Neural progenitor cell (in vitro differentiated cells): ENCODE measurements around the gene HMBS. TPM values are rescaled to one million over a fixed set of nuclear protein-coding genes. Genes with fewer than 3 reads are reported as not detected.
A peak's percentile ranks its signal among the peaks of the same experiment; 100 is the strongest.

ENCODE experiments used
- DNase-seq: peaks from one replicate; pipeline ENCODE4 v3.0.0-alpha.2; 2016; ENCODE audit warnings: low spot score
- H2AFZ ChIP-seq: fragments of 200-600 bp; sonication (generic); replicated peaks from 2 replicates; pipeline ENCODE4 v1.6.1; 2016; ENCODE audit warnings: antibody characterized with exemption
- H3F3A ChIP-seq: fragments of 200-600 bp; sonication (generic); 2 replicates; pipeline ENCODE4 v1.6.1; 2016; ENCODE audit warnings: antibody characterized with exemption, low read depth
- H3K27ac ChIP-seq: fragments of 200-600 bp; sonication (generic); 2 replicates; pipeline ENCODE4 v1.5.1; 2016; ENCODE audit warnings: mild to moderate bottlenecking
- H3K27me3 ChIP-seq: fragments of 200-600 bp; sonication (generic); 2 replicates; pipeline ENCODE4 v1.6.1; 2016; ENCODE audit warnings: mild to moderate bottlenecking, moderate library complexity
- H3K36me3 ChIP-seq: fragments of 200-600 bp; sonication (generic); 2 replicates; pipeline ENCODE4 v1.5.1; 2016
- H3K4me1 ChIP-seq: fragments of 200-600 bp; sonication (generic); 2 replicates; pipeline ENCODE4 v1.6.1; 2016; ENCODE audit warnings: mixed run types
- H3K4me2 ChIP-seq: fragments of 200-600 bp; sonication (generic); 2 replicates; pipeline ENCODE4 v1.6.1; 2016
- H3K4me3 ChIP-seq: fragments of 200-600 bp; sonication (generic); 2 replicates; pipeline ENCODE4 v1.5.1; 2016
- H3K79me2 ChIP-seq: fragments of 200-600 bp; sonication (generic); 2 replicates; pipeline ENCODE4 v1.6.1; 2016; ENCODE audit warnings: low read depth
- H3K9ac ChIP-seq: fragments of 200-600 bp; sonication (generic); 2 replicates; pipeline ENCODE4 v1.6.1; 2016
- H3K9me3 ChIP-seq: fragments of 200-600 bp; sonication (generic); 2 replicates; pipeline ENCODE4 v1.5.1; 2016; ENCODE audit warnings: low read depth
- H4K20me1 ChIP-seq: fragments of 200-600 bp; sonication (generic); 2 replicates; pipeline ENCODE4 v1.6.1; 2016; ENCODE audit warnings: low read depth
- H3K27ac Mint-ChIP-seq: 3 replicates; pipeline ENCODE4 v1.8.0; 2021; ENCODE audit warnings: mixed read lengths
- H3K27me3 Mint-ChIP-seq: 2 replicates; pipeline ENCODE4 v1.8.0; 2022; ENCODE audit warnings: low read depth, mild to moderate bottlenecking, inconsistent platforms, moderate library complexity, mixed read lengths; ENCODE audit not compliant: insufficient read depth
- H3K36me3 Mint-ChIP-seq: 3 replicates; pipeline ENCODE4 v1.8.0; 2021; ENCODE audit warnings: mixed read lengths
- H3K4me1 Mint-ChIP-seq: 3 replicates; pipeline ENCODE4 v1.8.0; 2021; ENCODE audit warnings: mixed read lengths
- H3K4me3 Mint-ChIP-seq: 3 replicates; pipeline ENCODE4 v1.8.0; 2021; ENCODE audit warnings: mild to moderate bottlenecking, moderate library complexity, mixed read lengths
- H3K9me3 Mint-ChIP-seq: 3 replicates; pipeline ENCODE4 v1.8.0; 2020; ENCODE audit warnings: mixed read lengths
- CTCF ChIP-seq: fragments of 200-600 bp; sonication (generic); IDR thresholded peaks from 2 replicates; pipeline ENCODE4 v1.5.1; 2017; ENCODE audit warnings: antibody characterized with exemption, mild to moderate bottlenecking
- EZH2 ChIP-seq: fragments of 200-600 bp; sonication (generic); IDR thresholded peaks from 2 replicates; pipeline ENCODE4 v1.6.1; 2017; ENCODE audit warnings: antibody characterized with exemption, mild to moderate bottlenecking, moderate library complexity
- EZH2phosphoT487 ChIP-seq: fragments of 200-600 bp; sonication (generic); IDR thresholded peaks from 2 replicates; pipeline ENCODE4 v1.6.1; 2017; ENCODE audit warnings: antibody characterized with exemption
- total RNA-seq: library from RNA; depleted of rRNA; stranded (reverse); fragments of >200 nt; gene quantifications from 2 replicates; pipeline ENCODE4 v1.2.3, GENCODE V29; 2015; ENCODE audit warnings: low replicate concordance

HMBS gene
- total RNA-seq, 1 donor from 2014 or later, result 31.1 TPM

- H3K27ac ChIP-seq, result no peak overlapping the region
These were observed 23.4 kb upstream of the HMBS start for GRCh38 chr11:119061256-119061655.

GRCh38 chr11:119062779-119063178 lies 21.9 kb upstream of the HMBS start:
- H3K4me1 ChIP-seq, result peaks cover 6% of the 10 kb centered on the region
- H3K79me2 ChIP-seq, result peaks cover 8% of the 10 kb centered on the region
- H3F3A ChIP-seq, result peaks cover 15% of the 10 kb centered on the region
- H3K4me3 Mint-ChIP-seq, result no peak overlapping the region
- no peak for TF ChIP-seq EZH2phosphoT487
- TF ChIP-seq EZH2, result no peak
- TF ChIP-seq CTCF, result no peak
- peaks cover 16% of the 10 kb centered on the region for H3K4me1 Mint-ChIP-seq
- no peaks in the 10 kb centered on the region for H4K20me1 ChIP-seq
- H3K9me3 Mint-ChIP-seq, result no peaks in the 10 kb centered on the region
- DNase-seq, result no peak
- H3K4me2 ChIP-seq, result no peak overlapping the region
- no peak overlapping the region for H3K4me3 ChIP-seq
- H3K27ac Mint-ChIP-seq, result no peak overlapping the region
- no peak overlapping the region for H3K27ac ChIP-seq
- H3K27me3 ChIP-seq, result no peaks in the 10 kb centered on the region
- peaks cover 2% of the 10 kb centered on the region for H3K27me3 Mint-ChIP-seq
- H3K36me3 ChIP-seq, result no peaks in the 10 kb centered on the region
- no peak overlapping the region for H3K9ac ChIP-seq
- H2AFZ ChIP-seq, result no peak overlapping the region
- no peaks in the 10 kb centered on the region for H3K9me3 ChIP-seq
- peaks cover 2% of the 10 kb centered on the region for H3K36me3 Mint-ChIP-seq

More at GRCh38 chr11:119061256-119061655, 23.4 kb upstream of the HMBS start:
- Histone ChIP-seq H3F3A (peaks cover 16% of the 10 kb centered on the region), H3K79me2 (peaks cover 14% of the 10 kb centered on the region), H3K4me3 (no peak overlapping the region), H3K4me2 (no peak overlapping the region), H3K9me3 (no peaks in the 10 kb centered on the region), H3K9ac (no peak overlapping the region), H3K27me3 (no peaks in the 10 kb centered on the region), H2AFZ (no peak overlapping the region), H3K4me1 (peaks cover 6% of the 10 kb centered on the region), H4K20me1 (peaks cover 2% of the 10 kb centered on the region), H3K36me3 (no peaks in the 10 kb centered on the region)
- Mint-ChIP-seq H3K27me3 (peaks cover 2% of the 10 kb centered on the region), H3K36me3 (peaks cover 2% of the 10 kb centered on the region), H3K27ac (no peak overlapping the region), H3K4me1 (peaks cover 13% of the 10 kb centered on the region), H3K4me3 (no peak overlapping the region), H3K9me3 (no peaks in the 10 kb centered on the region)
- TF ChIP-seq CTCF, result no peak
- TF ChIP-seq EZH2phosphoT487, result no peak
- no peak for TF ChIP-seq EZH2
- DNase-seq, result no peak

GRCh38 chr11:119065369-119065768 lies 19.3 kb upstream of the HMBS start:
- Histone ChIP-seq H3K27ac (no peak overlapping the region), H3F3A (peaks cover 15% of the 10 kb centered on the region), H3K9ac (no peak overlapping the region), H2AFZ (no peak overlapping the region), H3K36me3 (no peaks in the 10 kb centered on the region), H3K4me2 (no peak overlapping the region), H3K27me3 (no peaks in the 10 kb centered on the region), H3K4me1 (no peaks in the 10 kb centered on the region), H4K20me1 (no peaks in the 10 kb centered on the region), H3K79me2 (peaks cover 16% of the 10 kb centered on the region), H3K4me3 (no peak overlapping the region), H3K9me3 (no peaks in the 10 kb centered on the region)
- H3K4me3 Mint-ChIP-seq, result peak overlapping the region; percentile 47
- no peak overlapping the region for H3K27ac Mint-ChIP-seq
- TF ChIP-seq EZH2phosphoT487 (no peak), CTCF (peak; percentile 53), EZH2 (no peak)
- no peaks in the 10 kb centered on the region for H3K9me3 Mint-ChIP-seq
- H3K36me3 Mint-ChIP-seq, result peaks cover 4% of the 10 kb centered on the region
- H3K4me1 Mint-ChIP-seq, result peaks cover 12% of the 10 kb centered on the region
- H3K27me3 Mint-ChIP-seq, result peaks cover 4% of the 10 kb centered on the region
- peak; percentile 43 for DNase-seq
